HG03108 (cell line): Measurements from ENCODE around the gene KLRB1.
"Not testable (repeated sequence)": the region's sequence is repeated elsewhere in the genome, so short reads cannot be mapped to it uniquely, and the experiment has no call there.

Source experiments
- ATAC-seq: cut with Tn5 transposase; IDR thresholded peaks from one replicate; pipeline ENCODE4 v1.9.1; 2021; ENCODE audit warnings: moderate library complexity; ENCODE audit not compliant: unreplicated experiment

Gene KLRB1

GRCh38 chr12:9607716-9608115, at the start of gene KLRB1:
TSS of gene KLRB1 (minus strand) at chr12:9607916. CDS start at chr12:9607839, 77 bp downstream.
- ATAC-seq: no peak

- ATAC-seq: no peak
Measured at GRCh38 chr12:9651265-9651729, 43.6 kb upstream of the KLRB1 start.

DNA sequence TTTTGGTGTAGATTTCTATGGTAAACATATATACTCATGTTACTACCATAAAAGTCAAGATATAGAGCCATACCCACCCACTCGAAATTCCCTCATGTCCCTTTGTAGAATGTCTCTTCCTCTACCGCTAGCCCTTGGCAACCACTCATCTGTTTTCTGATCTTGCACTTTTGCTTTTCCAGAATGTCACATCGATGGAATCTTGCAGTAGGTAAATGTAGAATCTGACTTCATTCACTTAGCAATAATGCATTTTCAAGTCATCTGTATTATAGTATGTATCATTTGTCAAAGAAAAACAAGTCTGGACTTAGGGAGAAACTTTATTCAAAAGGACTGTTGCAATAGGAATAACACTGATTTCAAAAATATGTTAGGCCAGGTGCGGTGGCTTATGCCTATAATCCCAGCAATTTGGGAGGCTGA, 42.4 kb upstream of the KLRB1 start:
- ATAC-seq: no peak

DNA sequence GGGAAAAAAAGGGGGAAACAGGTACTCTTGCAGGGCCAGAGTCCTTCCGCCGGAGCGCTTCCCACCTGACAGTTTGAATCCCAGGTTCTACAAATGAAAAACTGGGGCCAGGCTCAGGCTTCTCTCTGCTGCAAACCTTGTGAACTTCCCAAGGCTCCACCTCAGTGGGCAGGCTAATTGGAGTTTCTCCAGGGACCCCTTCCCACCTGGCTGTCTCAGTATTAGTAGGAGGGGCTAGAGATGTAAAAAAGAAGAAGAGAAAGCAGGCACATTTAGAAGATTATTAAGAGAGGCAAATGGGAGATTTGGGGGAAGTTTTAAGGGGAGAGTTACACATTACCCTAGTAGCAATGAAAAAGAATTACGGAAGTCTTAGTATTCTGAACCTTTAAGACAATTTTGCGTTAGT, 41.8 kb upstream of the KLRB1 start:
- ATAC-seq: no peak

DNA sequence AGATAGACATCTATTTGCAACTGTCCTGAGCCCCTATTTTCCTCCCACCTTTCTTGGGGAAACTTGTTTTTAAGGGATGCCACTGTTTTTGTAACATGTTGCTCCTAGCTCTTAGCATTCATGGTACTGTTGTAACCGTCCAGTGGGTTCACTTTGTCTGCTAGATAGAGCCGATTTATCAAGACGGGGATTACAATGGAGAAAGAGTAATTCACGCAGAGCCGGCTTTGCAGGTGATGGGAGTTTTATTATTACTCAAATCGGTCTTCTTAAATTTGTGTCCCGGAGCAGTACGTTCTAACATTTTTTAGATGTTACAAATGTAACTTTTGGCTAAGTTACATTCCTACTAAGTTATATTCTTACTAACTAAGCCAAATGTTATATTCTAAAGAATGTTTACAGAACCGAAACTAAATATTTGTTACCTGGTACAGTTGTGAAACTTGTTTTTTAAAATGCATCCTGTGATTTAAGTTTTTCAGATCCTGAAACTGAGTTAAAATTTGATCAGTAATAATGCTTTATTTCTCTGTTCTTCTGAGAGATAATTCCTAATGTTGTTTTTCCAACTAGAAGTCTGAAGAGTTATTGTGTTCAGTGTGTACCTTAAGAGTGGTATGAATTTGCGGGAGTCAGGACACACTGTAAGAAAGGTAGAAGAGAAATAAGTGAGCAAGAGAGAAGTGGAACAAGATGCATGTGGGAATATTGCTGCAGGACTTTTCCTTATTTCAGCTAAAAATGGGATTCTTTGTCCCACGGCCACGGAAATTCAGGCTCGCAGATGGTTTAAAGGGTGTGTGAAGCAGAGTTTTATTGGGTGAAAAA, 41.2 kb upstream of the KLRB1 start:
- no peak for ATAC-seq

DNA sequence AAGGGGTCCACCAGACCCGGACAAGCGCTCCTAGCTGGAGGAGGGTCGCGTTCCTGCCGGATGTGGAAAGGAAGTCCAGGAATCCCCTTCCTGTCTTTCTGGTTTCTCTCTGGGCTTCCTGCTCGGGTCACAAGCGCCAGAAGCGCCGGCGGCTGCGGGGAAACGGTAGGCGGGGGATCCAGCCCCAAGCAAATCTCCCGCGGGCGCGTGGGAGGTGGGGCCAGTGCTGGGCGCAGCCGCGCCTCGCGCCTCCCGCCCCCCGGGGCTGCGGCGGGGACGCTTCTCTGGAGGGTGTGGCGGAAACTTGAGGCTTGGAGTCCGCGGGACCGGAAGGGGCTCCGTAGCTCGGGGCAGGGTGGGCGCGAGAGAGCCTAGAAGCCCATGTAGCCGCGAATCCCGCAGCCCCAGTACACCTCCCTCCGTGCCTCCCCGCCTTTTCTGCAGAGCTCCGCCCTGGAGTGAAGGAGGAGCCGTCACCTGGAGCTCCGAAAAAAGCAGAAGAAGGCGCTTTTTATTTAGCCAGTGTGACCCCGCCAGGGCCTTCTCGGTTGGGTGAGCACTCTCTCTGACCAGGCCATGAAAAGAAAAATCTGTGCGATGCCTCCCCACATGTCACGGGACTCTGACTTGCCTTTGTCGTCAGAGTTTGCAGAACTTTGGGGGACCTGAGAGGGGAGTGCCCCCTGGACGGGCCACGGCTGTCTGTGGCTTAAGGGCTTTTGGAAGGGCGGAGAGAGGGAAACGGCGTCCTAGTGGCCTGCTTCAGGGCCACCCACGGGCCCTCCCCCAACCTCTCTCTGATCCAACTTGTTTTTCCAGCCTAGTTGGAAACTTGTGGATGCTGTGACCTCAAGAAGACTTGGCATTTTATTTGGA, 40.3 kb upstream of the KLRB1 start:
- peak; percentile 54 for ATAC-seq

GRCh38 chr12:9646794-9647781, 39.4 kb upstream of the KLRB1 start:
- no peak for ATAC-seq

DNA sequence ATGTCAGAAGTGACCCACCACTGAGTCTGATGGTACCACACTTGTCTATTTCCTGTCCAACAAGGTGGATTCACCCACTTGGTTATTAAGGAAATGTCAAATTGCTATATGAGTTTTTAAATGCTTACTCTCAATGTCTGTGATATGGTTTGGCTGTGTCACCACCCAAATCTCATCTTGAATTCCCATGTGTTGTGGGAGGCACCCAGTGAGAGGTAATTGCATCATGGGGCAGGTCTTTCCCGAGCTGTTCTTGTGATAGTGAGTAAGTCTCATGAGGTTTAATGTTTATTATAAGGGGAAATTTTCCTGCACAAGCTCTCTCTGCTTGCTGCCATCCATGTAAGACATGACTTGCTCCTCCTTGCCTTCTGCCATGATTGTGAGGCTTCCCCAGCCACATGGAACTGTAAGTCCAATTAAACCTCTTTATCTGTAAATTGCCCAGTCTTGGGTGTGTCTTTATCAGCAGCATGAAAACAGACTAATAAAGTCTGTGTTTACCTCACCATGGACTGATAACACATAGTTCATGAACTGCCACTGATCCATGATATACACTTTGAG, 37.4 kb upstream of the KLRB1 start:
- ATAC-seq: not testable (repeated sequence)

DNA sequence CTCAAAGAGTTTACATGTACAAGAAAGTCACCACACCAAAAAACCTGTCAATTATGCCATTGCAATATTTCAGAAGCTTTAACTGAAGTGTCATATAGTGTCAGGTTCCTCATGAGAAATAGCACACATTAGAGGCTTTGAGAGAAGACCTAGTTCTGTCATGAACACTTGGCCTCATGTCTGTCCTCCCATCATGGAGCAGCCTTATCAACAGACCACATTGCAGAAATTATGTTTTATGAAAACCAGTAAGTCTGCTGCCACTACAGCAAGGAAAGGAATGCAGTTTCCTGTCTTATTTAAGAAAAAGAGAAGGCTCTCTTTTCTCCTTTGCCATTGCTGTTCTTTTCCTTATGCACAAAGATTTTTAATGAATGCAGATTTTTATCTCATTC, 35.5 kb upstream of the KLRB1 start:
- no peak for ATAC-seq

DNA sequence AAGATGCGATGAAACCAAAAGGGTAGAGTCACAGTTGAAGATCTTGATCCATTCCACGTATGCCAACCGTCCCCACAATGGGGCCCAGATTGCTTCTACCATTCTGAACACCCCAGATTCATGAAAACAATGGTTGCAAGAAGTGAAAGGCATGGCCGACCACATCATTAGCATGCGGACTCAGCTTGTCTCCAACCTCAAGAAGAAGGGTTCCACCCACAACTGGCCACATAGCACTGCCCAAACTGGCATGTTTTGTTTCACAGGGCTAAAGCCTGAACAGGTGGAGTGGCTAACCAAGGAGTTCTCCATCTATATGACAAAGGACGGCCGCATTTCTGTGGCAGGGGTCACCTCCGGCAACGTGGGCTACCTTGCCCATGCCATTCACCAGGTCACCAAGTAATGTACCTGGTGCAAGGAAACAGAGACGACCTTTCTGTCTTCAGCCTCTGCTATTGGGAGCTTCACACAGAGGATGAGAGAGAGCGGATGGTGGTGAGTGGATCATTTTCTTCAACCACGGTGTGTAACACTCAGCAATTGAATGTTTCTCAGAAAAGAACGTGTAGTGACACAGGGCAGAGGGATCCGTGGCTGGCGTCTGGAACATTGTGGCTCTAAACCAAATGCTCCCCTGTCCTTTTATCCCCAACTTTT, 35.0 kb upstream of the KLRB1 start:
- no peak for ATAC-seq

DNA sequence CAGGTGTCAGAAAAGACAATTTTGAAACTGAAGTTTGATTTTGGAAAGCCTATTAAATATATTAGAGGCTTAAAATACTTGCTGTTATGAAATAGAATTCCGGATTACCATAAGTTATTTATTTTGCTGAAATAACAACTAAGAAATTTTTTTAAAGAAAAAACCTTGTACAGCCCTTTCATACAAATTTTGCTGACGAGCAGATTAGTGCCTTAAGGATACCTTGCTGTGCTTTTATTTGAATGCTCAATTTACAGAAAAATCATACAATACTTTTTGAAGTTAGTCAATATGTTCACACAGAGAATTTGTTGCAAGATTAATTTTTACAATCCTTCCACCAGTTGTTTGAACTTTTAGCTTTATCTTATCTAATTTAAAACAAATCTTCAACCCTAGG, 32.3 kb upstream of the KLRB1 start:
- ATAC-seq: no peak

GRCh38 chr12:9636851-9637206, 29.1 kb upstream of the KLRB1 start:
- ATAC-seq: no peak

DNA sequence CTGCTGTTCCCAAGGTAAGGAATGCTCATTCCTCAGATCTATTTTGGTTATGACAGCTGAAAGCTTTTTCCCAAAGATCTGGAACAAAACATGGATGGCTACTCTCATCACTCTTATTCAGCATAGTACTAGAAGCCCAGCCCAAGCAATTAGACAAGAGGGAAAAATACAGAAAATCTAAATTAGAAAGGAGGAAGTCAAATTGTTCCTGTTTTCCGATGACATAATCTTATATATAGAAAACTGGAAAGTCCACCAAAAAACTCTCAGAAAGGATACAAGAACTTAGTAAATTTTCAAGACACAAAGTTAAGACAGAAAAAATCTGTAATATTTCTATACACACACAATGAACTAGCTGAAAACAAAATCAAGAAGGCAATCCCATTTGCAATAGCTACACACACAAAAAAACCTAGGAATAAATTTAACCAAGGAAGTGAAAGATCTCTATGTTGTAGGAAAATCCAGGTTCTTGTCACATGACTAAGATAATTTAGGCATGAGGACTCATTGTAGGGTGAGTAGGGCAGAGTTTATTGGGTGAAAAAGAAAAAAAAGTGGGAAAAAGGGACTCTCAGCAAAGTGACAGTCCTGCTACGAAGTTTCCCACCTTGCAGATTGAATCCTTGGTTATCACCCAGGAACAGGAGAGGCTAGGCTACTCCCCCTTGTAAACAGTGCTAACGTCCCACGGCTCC, 28.6 kb upstream of the KLRB1 start:
- no peak for ATAC-seq

GRCh38 chr12:9634969-9635754, 27.4 kb upstream of the KLRB1 start:
- ATAC-seq: no peak

DNA sequence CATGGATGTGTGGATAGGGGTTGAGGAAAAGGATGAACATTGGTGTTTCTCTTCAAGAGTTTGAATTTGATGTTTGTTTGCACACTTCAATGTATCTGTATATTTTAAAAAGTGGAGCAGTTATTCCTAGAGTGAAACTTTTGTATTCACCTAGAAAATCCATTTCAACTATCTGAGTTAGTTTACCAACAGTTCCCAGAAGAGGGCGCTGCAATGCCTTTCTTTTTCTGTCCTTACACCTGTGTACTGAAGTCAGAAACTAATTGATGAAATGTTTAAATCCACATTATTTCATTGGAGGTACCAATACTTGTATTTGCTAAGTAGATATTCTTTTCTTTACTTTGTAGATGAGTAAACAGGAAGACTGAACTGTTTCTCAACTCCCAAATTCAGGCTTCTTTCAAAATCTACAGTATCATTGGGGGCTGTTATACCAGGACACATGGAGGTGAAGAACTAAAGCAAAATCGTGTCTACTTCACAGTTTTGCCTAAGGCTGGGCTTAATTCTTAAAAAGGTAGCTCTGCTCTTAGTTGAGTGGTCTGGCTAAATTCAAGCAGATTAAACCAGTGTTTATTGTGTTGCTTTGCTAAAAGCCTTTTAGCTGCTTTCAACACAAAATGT, 26.6 kb upstream of the KLRB1 start:
- peak; percentile 66 for ATAC-seq

GRCh38 chr12:9632766-9633165, 25.1 kb upstream of the KLRB1 start:
- ATAC-seq: no peak

DNA sequence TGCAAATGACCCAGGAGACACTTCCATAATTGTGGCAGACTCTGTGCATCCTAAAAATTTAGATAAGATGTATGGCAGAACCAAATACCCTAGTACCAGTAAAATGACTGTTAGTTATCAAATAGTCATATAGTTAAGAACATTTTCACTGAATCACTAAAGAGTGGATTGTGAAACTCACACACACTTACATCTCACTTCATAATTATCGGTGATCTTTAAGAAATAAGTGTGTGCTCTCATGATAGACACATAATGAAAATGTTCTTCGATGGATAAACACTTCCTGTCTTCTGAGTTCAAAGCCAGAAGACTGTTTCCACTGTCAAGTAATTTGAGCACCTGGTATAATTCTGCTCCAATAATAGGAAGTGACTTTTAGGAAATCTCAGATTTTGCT, 19.1 kb upstream of the KLRB1 start:
- ATAC-seq: no peak

DNA sequence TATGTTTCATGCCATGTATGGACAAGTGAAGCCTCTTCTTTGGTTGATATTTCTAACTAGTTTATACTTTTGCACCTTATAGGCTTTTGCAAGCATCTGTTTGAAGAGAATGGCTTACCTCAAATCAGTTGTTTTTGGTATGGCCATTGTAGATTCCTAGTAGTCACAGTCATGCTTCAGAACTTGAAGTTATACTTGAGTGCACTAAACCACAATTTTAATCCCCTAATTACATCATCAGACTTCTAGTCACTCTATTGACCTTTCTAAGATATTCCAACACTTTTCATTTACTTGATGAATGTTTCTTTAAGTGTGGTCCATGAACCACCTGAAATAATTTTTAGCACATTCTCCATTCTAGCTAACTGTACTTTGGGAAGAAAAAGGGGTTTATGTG, 18.6 kb upstream of the KLRB1 start:
- ATAC-seq: no peak
